HTERT RPE-1 (cell line): ENCODE results near the gene MAPKAPK3.

Source experiments
- in situ Hi-C: fragments of 300-500 bp; cut with MboI; formaldehyde crosslinking; loops from 4 replicates; pipeline ENCODE4 v1.14.3; 2020; ENCODE audit warnings: low sequenced_read_pairs

Gene MAPKAPK3

GRCh38 chr3:50587373-50587772 lies 29.6 kb upstream of the MAPKAPK3 start:
- in situ Hi-C loops: no loop called here

GRCh38 chr3:50587806-50588758 lies 28.9 kb upstream of the MAPKAPK3 start:
- in situ Hi-C loops: no loop called here

GRCh38 chr3:50588759-50589433 lies 28.1 kb upstream of the MAPKAPK3 start:
- in situ Hi-C loops: no loop called here

- in situ Hi-C loops: no loop called here
These were observed 25.7 kb upstream of the MAPKAPK3 start for GRCh38 chr3:50591196-50591741.

GRCh38 chr3:50592568-50592967 lies 24.4 kb upstream of the MAPKAPK3 start:
- in situ Hi-C loops: no loop called here

- in situ Hi-C loops: no loop called here
These were observed 22.6 kb upstream of the MAPKAPK3 start for GRCh38 chr3:50594253-50594785.

- in situ Hi-C loops: no loop called here
These were observed 17.7 kb upstream of the MAPKAPK3 start for GRCh38 chr3:50599115-50599715.

- in situ Hi-C loops: no loop called here
These were observed 17.2 kb upstream of the MAPKAPK3 start for GRCh38 chr3:50599716-50600118.

GRCh38 chr3:50600141-50600753 lies 16.7 kb upstream of the MAPKAPK3 start:
- in situ Hi-C loops: no loop called here

- in situ Hi-C loops: no loop called here
These were observed 15.9 kb upstream of the MAPKAPK3 start for GRCh38 chr3:50600841-50601591.

GRCh38 chr3:50602595-50603191 lies 14.3 kb upstream of the MAPKAPK3 start:
- in situ Hi-C loops: no loop called here

- in situ Hi-C loops: no loop called here
These were observed 13.5 kb upstream of the MAPKAPK3 start for GRCh38 chr3:50603261-50604109.

GRCh38 chr3:50604110-50604621 lies 12.8 kb upstream of the MAPKAPK3 start:
- in situ Hi-C loops: no loop called here

- in situ Hi-C loops: no loop called here
These were observed 12.0 kb upstream of the MAPKAPK3 start for GRCh38 chr3:50604628-50605588.

- in situ Hi-C loops: no loop called here
These were observed 11.0 kb upstream of the MAPKAPK3 start for GRCh38 chr3:50605901-50606326.

- in situ Hi-C loops: no loop called here
These were observed 10.4 kb upstream of the MAPKAPK3 start for GRCh38 chr3:50606596-50606995.
